Stimulated activated CD4-positive, alpha-beta T cell treated with anti-CD3 and anti-CD28 coated beads, TNF-alpha, amount 100 ng/mL, for 48 hours (primary cell): ENCODE data around the gene PHACTR3.
A peak's percentile ranks its signal among the peaks of the same experiment; 100 is the strongest.
"Not testable (repeated sequence)": the region's sequence is repeated elsewhere in the genome, so short reads cannot be mapped to it uniquely, and the experiment has no call there.

ENCODE experiments used
- DNase-seq, 3 donors: peaks; one replicate each; pipeline ENCODE4 v3.0.0-alpha.2; 2020; ENCODE audit warnings: low read depth in 3 of 3

Gene PHACTR3

DNA sequence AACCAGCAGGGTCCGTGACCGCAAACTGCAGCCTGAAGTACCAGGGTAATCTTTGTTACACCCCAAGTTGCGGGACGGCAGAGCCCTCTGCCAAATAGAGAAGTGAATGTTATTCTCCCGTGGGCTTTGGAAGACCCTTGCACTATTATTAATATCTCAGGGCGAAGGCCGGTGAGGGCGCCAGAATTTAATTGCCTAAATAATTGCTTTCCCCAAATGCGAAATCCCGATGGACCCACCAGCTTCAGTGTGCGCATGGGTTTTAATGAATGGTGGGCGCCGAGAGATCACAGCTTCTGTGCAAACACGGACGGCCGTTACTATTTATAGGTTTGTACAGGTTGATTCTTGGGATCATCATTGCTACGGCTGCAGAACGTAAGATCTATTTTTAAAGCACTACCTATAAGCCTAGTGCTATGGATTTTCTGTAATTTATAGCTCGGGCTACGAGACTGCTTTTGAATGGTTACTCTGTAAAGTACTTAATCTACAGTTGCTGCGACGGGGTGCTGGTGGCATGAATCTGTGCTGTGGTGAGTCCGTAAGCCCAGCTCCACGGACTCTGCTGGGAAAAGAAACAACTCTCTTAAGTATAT is 15.2 kb upstream of the PHACTR3 start:
- DNase-seq, result no peak

DNA sequence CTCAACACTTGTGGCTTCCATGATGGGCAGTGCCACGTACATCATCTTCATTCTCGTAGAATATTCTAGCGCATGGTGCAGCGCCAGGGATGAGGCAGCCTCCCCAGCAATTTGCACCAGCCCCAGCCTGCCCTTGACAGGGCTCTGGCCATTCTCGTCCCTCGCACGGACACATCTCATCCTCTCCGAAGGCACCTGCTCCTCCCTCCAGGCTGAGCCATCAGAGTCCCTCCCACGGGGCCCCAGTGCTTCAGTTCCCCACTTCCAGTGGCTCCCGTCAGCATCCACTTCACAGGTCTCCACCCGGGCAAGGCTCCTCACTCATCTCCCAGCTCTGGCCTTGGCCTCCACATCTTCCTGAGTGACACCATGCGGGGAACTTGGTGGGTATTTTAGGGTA is 13.3 kb upstream of the PHACTR3 start:
- DNase-seq, result no peak

DNA sequence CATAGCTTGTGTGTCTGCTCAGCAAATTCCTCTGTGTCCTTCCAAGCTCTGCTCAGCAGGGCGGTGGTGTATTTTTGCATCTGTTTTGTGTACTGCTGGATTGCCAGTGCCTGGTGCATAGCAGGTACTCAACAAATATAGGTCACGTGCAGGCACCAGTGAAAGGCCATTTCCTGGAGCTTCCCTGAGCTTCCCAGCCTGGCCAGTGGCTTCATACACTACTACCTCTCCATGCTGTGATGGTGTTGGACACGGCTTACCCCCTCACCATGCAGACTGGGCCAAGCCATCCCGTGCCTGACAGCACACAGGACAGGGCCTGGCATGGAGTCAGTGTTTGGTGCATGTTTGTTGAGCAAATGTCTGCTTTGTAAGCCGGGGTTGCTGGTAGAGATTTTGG is 7.7 kb upstream of the PHACTR3 start:
- no peak for DNase-seq

DNA sequence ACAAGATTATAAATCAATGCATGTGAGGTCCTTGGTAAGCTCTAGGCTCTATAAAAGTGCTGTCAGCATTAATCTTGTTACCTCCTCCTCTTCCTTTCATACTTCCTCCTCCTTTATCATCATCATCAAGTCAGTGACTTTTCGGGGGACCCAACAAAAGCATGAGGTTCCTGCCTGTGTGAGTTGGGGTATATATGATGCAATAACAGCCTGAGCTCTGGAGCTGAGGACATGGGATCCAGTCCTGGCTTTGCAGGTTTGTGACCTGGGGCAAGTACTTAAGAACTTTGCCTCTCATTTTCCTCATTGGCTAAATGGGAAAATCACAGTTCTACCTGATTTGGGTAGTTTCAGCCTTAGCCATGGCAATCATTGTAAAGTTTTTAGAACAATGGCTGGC is 7.1 kb upstream of the PHACTR3 start:
- no peak for DNase-seq

DNA sequence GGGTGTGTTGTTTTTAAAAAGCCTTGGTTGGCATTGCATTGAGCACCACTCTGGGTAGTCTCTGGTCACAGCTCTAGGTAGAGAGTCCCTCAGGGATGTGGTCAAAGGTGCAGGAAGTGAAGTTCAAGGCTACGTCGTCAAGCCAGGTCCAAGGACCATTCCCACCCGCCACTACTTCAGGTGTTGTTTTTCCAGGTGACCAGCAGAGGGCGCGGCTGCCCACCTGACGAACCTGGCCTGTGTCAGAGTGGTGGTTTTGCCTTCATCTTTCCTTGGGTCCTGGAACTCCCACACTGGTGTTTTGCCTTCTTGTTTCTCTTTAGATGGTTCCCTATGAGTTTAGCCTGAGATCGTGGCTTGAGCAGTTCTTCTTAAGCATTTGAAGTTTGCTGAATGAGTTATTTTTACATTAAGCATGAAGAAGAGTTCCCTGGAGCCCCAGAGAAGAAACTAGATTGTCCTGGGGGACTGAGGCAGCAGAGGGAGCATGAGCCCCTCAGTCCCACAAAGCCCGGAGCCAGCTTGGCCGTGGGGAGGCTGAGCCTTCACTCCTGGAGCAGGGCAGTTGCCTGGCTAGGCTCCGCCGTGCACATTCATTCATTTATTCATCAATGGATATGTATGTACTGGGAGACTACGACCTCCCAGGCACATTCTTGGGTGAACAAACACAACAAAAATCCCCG is 5.6 kb upstream of the PHACTR3 start:
- DNase-seq, result peak in 2 of 3 donors; percentile 8 to 31

DNA sequence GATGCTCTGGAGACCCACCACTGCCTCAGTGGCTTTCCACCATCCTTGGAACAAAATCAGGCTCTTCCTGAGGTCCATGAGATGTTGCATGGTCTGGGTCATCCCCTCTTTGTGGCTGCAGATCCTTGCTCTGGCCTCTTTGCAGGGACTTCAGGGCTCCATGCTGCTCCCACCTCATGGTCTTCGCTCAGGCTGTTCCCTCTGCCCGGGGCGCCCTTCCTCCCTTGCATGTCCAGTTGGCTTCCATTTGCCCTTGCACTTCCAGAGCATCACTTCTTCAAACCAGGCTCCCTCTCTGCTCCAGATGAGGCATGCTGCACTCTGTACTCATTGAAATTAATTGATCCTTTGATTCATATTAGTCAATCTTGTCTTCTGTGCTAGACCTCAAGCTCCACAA is 4.4 kb upstream of the PHACTR3 start:
- no peak for DNase-seq

DNA sequence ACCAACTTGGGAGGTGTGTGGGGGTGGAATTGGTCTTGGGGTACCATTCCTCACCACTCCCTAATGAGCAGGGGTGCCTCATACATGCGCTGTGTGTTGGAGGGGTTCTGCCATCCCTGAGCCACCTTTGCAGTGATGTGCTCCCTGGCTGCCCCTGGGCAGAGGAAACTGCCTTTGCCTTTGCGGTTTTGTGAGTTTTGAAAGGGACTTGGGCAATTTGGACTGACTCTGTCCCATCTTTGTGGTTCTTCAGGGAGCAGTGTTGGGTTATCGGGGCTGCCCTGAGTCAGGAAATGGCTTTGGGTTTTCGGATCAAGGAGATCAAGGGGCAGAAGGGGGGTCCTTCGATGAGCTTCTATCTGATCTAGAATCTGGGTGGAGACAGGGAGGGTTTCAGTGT is 3.9 kb upstream of the PHACTR3 start:
- no peak for DNase-seq

DNA sequence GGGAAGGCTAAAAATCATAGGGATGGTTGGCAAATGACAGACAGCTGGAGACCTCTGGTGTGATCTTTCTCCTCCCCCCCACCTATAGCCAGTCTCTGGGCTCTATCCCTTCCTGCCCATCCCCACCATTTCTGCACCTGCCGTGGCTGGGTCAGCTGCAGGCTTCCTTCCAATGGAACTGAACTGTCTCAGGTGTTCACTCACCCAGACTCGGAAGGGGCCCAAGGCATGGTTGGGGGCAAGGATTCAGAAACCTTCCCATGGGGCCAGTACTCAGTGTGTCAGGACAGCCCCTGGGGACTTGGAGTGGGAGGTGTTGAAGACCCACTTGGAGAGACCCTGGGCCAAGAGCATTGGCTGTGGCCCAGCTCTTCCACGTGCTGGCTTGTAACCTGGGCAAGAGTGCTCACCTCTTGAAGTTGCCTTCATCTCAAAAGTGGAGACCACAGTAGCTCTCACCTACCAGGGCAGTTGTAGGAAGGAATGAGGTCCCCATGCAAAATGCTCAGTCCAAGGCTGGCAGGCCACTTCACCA is 1.7 kb upstream of the PHACTR3 start:
- DNase-seq, result no peak

DNA sequence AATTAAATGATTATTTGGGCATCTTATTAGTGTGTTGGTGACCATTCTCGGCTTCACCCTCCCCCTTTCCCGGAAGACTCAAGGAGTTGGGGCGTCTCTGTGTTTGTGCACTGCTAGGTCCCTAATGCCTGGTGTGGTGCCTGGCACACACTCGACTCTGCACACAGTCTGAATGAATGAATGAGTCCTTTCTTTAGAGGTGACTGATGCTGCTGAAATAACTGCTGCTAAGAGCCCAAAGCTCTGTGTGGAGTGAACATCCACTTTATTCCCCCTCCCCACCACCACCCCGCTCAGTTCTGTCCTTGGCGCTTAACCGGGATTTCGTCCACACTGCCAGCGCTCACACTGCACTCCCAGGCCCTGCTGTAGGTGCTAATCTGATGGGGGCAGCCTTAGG is 1.2 kb upstream of the PHACTR3 start:
- DNase-seq, result no peak

DNA sequence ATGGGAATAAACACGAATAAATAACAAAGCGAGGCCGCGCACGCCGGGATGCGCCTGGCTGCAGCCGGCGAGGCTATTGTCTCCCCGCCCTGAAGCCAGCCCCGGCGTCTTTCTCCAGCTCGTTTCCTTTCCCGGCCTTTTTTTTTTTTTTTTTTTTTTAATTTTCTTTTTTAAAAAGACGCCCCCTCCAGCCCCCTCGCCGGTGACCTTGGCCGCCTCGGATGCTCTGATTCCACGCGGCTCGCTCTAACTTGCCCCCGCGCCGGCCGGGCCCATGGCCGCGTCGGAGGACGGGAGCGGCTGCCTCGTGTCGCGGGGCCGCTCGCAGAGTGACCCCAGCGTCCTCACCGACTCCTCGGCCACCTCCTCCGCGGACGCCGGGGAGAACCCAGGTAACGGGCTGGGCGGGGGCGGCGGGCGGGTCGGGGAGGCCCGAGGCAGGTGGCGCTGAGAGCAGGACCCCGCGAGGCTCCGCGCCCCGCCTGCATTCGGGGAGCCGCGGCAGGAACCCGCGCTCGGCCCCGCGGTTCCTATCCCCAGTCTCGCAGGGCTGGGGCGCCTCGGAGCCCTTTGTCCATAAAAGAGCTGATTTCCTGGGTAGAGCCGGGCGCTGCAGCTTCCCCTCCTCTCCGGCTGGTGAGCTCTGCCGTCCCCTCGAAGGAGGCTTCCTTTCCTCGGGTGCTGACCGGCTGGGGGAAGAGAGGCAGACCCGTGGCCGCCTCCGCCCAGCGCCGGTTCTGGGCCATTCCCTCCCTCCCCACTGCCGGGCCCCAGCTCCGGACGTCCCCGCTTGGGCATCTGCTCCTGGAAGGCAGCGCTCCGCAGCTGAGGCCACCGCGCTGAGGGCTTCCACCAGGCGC is 631 bp downstream of the PHACTR3 start:
- DNase-seq, result no peak

DNA sequence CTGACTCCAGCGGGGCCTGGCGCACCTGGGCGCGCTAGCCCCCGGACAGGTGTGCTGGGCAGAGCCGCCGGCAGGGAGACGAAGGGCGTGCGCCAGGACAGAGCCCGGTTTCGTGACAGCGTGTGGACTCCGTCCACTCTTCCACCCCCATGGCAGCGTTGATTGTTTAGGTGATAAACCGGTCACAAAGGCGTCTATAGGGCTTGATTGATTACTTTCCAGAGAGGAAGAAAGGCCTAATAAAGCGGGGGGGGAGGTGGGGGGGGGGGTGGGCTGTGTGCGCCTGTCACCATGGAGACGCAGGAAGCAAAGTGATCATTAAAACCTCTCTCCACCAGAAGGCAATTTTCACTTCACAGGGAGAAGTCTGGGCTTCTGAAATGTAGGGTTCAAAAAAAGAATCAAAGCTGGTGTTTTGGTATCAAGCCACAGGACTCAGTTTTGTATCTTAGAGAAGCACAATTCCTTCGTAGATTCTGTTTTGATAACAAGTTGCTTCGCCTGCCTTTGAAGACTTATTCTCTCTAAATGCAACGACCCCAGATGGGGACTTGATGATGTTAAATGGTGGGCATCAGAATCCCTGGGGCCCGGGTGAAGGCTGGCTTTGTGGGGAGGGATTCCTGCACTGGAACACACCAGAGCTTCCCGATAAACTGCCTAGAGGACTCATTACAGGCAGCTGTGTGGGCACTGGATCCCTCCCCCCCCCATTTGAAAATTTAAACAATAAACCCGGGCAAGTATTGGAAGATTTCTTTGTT is 1.4 kb downstream of the PHACTR3 start:
- DNase-seq, result no peak

DNA sequence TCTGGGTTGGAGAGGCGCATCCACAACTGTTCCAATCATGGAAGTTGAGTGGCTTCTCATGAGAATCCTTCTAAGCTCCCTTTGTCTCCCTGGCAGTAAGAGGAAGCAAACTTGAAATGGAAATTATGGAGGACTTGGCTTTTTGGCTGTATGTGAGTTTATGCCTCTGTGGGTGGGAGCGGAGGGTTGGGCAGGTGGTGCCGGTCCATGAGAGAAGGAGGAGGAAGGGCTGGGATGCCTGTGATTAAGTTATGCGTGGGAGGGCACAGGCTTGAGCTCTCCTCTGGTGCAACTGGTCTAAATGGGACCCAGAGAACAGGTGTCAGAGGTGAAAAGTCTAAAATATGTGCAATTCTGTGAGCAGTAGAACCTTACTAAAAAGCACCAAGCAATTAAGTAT is 2.2 kb downstream of the PHACTR3 start:
- no peak for DNase-seq

DNA sequence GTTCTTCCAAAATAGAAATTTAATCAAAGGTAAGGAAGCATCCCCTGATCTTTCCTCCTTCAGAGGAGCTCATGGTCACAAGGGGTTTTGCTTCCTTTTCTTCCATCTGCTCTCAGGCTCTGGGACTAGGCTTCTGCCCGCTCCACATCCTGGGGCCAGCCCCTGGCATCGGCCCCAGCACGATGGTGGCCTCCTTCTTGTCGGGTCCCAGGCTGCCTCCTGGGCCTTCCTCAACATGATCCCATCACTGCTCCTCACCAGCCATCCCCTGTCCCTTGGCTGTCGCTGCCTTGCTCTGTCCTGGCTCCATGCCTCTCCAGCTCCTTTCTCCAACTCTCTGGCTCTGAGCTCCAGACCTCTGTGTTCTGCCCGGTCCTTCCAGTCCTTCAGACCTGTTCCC is 4.1 kb downstream of the PHACTR3 start:
- DNase-seq, result no peak

DNA sequence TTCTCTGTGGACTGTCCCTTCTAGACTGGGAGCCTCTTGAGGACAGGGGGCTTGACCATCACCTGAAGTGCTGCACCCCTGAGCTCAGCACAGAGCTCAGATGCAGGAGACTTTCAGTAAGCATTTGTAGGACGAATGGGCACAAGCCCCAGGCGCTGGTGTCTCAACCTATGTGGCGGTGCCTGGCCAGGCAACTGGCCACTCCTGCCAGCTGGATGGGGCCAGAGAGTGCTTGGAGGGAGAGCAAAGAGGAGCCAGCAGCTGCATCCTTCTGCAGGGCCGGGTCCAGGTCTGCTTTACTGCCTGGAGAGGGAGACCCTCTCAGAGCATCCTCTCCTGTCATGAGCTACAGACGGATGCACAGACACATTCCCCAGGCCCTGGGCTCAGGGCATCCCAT is 4.5 kb downstream of the PHACTR3 start:
- DNase-seq, result no peak

DNA sequence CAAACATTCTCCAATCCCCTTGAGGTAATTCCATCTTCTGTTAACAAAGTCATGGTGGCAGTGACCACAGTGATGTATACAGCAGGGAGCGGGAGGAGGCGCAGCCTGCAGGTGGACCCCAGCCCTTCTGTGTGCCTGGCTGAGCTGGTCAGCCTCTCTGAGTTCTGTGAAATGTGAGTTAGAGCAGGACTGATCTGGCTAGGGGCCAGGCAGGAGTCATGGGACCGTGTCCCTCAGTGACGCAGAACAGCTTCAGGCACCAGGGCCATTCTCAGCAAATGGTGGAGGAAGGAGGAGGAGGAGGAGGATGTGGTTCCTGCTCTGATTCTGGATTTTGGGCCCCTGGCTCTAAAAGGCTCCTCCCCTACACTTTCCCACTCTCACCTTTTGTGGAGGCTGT is 6.9 kb downstream of the PHACTR3 start:
- DNase-seq, result no peak

DNA sequence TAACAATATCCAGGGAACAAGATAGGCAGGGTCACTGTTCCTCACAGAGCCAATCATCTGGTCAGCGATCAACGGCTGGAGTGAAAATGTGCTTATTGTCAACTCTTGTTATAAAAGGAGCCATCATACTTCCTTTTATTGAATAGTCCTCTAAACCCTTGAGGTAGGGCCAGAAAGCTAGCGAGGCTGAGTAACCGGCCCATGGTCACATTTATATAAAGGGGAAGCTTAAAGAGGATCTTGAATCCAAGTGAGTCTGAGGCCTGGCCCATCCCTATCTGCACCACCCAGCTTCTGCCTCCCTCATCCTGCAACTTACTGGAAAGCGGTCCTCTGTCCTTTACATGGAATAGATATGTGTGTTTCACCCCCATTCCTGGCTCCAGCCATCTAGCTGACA is 9.5 kb downstream of the PHACTR3 start:
- no peak for DNase-seq

DNA sequence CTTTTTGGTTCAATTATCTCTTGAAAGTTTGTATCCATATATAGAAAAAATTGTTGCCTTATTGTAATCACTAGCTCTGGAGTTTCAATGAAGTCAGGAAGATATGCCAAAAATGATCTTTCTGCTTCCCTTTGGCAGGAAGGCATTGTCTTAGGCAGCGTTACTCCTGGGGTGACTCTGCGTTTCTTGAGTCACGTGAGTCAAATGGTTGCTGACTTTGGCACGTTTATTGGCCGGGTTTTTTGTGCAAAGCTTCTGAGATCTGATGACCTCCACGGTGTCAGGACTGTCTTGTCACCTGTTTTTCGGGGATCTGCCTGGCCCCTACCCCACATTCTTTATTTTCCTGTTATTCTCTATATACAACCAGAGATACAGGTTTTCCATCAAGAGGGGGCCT is 10.4 kb downstream of the PHACTR3 start:
- DNase-seq, result no peak

DNA sequence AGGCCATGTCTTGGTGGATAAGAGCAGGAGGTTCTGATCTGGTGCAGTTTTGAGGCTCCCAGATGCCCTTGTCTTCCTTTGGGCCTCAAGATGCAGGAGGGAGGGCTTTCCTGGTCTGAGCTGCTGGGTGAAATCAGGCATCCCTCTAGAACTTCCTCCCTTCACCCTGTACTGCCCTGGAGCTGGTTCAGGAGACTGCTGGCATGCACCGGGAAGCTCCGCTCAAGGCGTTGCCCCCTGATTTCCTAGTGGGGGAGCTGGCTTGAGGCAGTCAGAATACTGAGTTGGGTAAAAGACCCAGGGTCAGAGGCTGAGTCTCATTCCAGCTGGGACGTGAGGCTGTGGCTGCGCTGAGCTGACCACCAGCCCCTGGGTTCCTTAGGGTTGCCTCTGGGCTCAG is 12.0 kb downstream of the PHACTR3 start:
- DNase-seq, result no peak

DNA sequence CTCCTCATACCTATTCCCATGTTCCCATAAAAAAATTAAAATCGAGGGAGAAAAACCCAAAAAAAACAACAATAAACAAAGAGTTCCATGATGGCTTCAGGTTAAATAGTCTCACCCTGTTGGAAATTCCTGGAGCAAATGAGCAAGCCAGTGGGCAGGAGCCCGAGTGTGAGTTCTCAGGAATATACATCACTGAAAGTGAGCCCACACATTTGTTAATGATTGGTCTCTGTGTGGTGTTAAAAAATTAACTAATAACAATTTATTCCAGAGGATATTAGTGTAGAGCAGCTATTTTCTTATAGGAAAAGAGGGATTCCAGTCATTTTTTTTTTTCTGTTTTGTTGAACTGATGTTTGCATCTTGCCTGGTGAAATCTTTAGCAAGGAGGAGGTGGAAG is 12.9 kb downstream of the PHACTR3 start:
- no peak for DNase-seq

DNA sequence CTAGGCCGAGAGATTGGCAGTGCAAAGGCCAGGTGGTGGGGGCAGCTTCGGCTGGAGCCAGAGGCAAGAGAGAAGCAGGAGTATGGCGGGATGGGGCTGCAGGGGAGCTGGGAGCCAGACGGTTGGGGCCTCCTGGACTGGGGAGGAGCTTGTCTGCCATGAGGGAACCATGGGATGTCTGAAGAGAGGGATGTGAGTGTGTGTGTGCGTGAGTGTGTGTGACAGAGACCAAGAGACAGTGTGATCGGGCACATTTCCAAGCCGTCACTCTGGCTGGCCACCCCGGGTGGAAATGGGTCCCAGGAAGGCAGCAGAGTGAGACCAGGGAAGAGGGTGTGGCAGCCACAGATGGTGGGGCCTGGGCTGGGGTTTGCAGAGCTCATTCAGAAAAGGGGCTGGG is 13.8 kb downstream of the PHACTR3 start:
- no peak for DNase-seq

DNA sequence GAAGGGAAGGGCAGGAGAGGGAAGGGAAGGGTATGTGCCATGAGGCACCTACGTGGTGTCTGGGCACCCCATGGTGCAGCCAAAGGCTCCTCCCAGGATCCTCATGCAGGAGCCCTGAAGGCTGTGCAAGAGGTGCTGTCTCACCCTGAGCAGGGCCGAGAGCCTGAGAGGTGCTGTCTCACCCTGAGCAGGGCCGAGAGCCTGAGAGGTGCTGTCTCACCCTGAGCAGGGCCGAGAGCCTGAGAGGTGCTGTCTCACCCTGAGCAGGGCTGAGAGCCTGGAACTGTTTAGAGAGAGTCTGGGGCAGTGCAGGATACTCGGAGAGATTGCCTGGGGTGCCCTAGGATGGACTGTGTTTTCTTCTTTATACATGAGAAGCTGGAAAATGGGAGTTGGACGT is 14.2 kb downstream of the PHACTR3 start:
- not testable (repeated sequence) for DNase-seq

DNA sequence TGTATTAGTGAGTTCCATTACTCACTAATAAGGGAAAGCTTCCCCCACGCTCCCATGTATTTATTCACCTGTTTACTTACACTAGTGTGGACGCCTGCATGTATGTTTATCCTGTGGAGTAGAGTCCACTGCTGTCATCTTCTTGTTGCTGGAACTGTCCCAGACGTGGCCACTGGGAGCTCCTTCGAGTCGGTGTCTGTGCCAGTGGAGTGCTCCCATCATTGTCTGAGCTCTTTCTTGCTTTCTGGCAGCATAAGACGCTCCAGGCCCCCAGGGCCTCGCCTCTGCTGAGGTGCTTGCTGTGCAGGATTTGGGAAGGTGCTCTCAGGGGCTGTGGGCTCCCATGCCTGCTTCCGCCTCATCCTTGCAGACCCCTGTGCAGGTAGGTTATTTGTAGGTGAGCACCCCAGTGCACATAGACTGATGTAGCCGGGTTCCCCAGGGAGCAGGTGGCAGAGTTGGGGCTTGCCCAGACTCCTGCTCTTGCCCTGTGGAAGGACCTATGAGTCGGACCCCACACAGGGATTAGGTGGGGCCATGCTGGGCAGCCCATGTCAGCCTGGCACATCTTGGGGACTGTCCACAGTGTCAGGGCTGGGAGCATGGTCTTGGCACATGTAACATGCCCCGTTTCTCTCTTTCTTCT is 16.6 kb downstream of the PHACTR3 start:
- no peak for DNase-seq
